ELR (cell line): ENCODE measurements around the gene GRM1.

ENCODE experiments used
- DNase-seq: peaks from one replicate; pipeline ENCODE4 v3.0.0-alpha.2; 2015; ENCODE audit warnings: low read depth

The GRM1 gene

DNA sequence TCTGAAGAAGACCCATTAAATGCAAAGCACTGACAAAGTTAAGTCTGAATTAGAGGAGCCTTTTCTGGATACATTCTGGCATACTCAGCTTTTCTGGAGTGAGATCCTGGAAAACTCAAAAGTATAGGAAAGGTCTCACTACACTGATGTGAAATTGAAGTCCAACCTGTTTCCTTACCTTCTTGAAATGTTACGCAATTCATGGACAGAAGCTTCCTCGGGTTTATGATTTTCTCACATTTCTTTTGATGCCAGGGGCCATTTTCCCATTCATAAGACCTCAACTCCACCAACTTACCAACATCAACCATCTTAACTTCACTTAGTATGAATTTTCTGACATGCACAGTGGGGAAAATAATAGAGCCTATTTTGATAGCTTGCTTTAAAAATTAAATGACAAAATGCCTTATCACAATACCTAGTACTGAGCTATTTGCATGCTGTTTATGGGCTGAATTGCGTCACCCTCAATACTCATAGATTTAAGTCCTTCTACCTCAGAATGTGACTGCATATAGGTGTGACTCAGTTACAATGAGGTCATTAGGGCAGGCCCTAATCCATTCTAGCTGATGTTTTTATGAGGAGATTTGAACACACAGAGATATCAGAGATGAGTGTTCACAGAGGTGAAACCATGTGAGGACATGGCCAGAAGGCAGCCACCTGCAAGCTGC, 441.4 kb downstream of the GRM1 start:
- DNase-seq, result no peak

DNA sequence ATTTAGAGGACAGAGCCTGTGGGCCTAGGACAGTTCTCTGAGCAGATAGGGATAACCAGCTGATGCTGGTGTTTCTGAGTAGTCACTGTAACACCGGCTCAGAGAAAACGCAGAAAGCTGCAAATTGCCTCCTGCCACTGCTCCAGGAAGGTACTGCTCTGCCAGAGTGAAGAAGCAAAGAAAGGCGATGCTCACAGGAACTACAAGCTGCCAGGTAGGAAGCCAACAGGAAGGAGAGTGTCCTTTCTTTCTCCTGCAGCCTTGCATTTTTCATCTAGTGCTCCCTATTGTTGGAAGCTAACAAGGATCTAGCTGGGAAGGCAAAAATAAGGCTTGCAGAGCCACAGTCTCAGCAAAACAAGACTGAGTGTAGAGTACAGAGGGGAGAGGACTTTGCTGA, 444.1 kb downstream of the GRM1 start:
- no peak for DNase-seq

DNA sequence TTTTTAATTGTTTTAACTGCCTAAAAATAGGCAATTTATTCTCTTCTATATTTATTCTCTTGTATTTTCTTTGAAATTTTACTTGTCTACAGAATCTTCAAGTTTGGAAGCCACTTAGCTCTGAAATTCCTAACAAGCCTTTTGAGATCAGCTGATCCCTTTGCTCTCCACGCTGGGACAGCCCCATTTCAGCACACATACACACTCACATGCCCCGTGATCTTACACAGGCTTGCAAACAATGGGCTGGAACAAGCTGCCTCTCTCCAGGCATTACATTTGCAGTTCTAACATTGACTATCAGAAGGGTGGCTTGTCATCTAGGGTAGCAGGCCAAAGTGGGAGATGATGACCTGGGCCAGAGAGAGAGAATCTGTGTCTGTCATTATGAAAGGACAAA, 452.7 kb downstream of the GRM1 start:
- DNase-seq, result no peak

GRCh38 chr6:146484411-146484810, 455.5 kb downstream of the GRM1 start:
- no peak for DNase-seq
